ENCODE data around the gene NPPC. TPM values are rescaled to one million over a fixed set of nuclear protein-coding genes. Genes with fewer than 3 reads are reported as not detected.

NPPC gene
- total RNA-seq, 1 experiment from 2014 or later, result 0.98 TPM

- Mint-ChIP-seq H3K36me3 (no peaks in the 10 kb centered on the region), H3K4me1 (peaks cover 15% of the 10 kb centered on the region), H3K27me3 (ENCODE audit: low read depth) (peaks cover 40% of the 10 kb centered on the region), H3K9me3 (no peaks in the 10 kb centered on the region), H3K27ac (no peak overlapping the region), H3K4me3 (no peak overlapping the region)
- CTCF ChIA-PET, result interaction anchor here (5.1 kb wide), 1 partner anchor 22 kb away, joined by 70 read pairs; no protein-coding TSS in a partner anchor
- POLR2A ChIA-PET, result no interaction called here
- DNase-seq (ENCODE audit: low spot score), result no peak
- ATAC-seq, result no peak
- TF ChIP-seq CBFB (CRISPR knock-in tag; IDR thresholded peaks at IDR 0.05; ENCODE audit: low read depth) (no peak), EMX1 (CRISPR knock-in tag; IDR thresholded peaks at IDR 0.05) (no peak), ZNF219 (CRISPR knock-in tag; IDR thresholded peaks at IDR 0.05; ENCODE audit: borderline replicate concordance) (no peak), STAT6 (CRISPR knock-in tag; conservative IDR thresholded peaks at IDR 0.05; ENCODE audit: low read depth) (no peak), ATF6 (CRISPR knock-in tag; IDR thresholded peaks at IDR 0.05) (no peak), ZMAT4 (CRISPR knock-in tag; IDR thresholded peaks at IDR 0.05) (no peak), TEAD4 (CRISPR knock-in tag; IDR thresholded peaks at IDR 0.05) (no peak), ZNF317 (CRISPR knock-in tag; IDR thresholded peaks at IDR 0.05; ENCODE audit: borderline replicate concordance, low read depth) (no peak), KAT7 (CRISPR knock-in tag; IDR thresholded peaks at IDR 0.05; ENCODE audit: borderline replicate concordance) (no peak), FOXK1 (CRISPR knock-in tag; IDR thresholded peaks at IDR 0.05) (no peak), E2F5 (CRISPR knock-in tag; IDR thresholded peaks at IDR 0.05) (no peak), USF1 (CRISPR knock-in tag; IDR thresholded peaks at IDR 0.05) (no peak), IRF2 (CRISPR knock-in tag; IDR thresholded peaks at IDR 0.05; ENCODE audit: borderline replicate concordance, low read depth) (no peak), ATF1 (CRISPR knock-in tag; IDR thresholded peaks at IDR 0.05) (no peak)
These were observed 3.2 kb downstream of the NPPC start for GRCh38 chr2:231923010-231923344.

GRCh38 chr2:231922311-231923009, 3.7 kb downstream of the NPPC start:
- Mint-ChIP-seq H3K27me3 (ENCODE audit: low read depth) (peaks cover 35% of the 10 kb centered on the region), H3K9me3 (no peaks in the 10 kb centered on the region), H3K36me3 (no peaks in the 10 kb centered on the region), H3K4me3 (no peak overlapping the region), H3K27ac (no peak overlapping the region), H3K4me1 (peaks cover 15% of the 10 kb centered on the region)
- no peak for DNase-seq (ENCODE audit: low spot score)
- ChIA-PET POLR2A (no interaction called here), CTCF (interaction anchor here (0.9 to 5.1 kb wide), 3 partner anchors 10 to 22 kb away, joined by 3 to 70 read pairs (median 3); no protein-coding TSS in a partner anchor)
- no peak for ATAC-seq
- TF ChIP-seq ZNF512 (CRISPR knock-in tag; IDR thresholded peaks at IDR 0.05; ENCODE audit: borderline replicate concordance) (no peak), ELF4 (CRISPR knock-in tag; IDR thresholded peaks at IDR 0.05; ENCODE audit: low read depth) (no peak), JAZF1 (CRISPR knock-in tag; IDR thresholded peaks at IDR 0.05) (no peak)
